NCI-H69 (cell line): Measurements from ENCODE around the gene DGKB.
A peak's percentile ranks its signal among the peaks of the same experiment; 100 is the strongest.

ENCODE experiments used
- DNase-seq: peaks from one replicate; lab custom pipeline; 2025; lab: John Stamatoyannopoulos, UW

The DGKB gene

DNA sequence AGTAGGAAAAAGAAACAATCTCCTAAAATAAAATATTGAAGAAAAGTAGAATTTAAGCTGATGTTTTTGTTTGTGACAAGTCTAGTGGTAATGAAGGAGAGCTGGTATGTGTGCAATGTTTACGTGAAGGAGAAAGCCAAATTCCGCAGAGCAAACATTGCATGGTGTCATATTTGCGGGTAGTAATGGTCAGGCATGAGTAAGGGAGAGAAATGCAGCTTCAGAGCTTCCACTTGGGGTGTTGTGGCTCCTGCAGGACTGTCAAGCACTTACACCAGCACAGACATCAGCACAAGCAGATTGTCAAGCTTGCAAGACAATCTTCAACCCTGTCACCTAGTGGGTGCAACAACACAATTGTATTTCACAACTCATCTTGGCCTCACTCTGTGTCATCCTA, 776.6 kb downstream of the DGKB start:
- DNase-seq = peak; percentile 23

DNA sequence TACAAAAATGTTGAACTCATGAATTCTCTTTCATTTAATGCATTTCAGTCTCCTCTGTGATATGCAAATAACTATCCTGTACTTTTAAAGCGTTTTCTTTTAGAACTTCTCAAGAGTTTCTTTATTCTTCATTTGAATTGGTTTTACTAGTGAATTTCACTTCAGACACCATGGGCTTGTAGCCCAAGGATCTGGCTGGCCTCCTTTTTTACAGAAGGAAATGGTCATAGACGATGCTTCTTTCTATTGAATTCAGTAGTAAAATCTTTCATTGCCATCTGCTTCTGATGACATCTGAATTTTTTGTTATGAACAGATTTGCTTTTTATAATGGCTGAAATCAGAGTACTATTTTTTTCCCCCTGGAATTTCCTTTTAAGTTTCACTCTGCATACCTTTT, 777.8 kb downstream of the DGKB start:
- no peak for DNase-seq

DNA sequence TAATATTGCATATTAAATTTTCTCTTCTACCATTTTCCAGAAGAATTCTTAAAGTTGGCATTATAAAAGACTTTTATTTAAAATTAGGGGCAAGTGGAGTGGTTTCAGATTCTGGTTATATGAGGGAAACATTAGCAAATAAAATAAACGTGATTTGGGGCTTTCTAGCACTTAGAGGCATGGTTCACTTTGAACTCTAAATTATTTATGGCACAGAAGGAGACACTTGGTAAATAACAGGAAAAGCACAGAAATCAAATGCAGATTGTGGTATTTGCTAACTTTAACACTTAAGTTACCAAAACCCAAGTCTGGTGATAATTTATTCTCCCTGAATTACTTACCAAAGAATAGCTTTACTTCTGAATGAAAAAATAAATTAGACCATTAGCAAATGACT, 778.6 kb downstream of the DGKB start:
- no peak for DNase-seq

DNA sequence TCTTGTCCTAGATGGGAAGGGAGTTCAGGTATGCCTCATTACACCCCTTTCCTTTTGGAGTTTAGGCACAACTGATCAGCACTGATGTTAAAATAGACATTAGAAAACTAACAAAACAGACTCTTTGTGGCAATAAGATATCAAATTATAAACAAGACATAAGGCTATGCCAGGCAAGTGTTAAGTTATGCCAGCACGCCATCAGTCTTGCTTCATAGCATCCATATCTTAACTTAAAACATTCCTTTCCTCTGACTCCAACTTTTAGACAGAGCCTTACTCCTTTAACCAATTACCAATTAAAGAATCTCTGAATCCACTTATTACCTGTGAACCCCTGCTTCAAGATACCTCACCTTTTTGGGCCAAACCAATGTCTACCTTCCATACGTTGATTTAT, 786.9 kb downstream of the DGKB start:
- DNase-seq = no peak

DNA sequence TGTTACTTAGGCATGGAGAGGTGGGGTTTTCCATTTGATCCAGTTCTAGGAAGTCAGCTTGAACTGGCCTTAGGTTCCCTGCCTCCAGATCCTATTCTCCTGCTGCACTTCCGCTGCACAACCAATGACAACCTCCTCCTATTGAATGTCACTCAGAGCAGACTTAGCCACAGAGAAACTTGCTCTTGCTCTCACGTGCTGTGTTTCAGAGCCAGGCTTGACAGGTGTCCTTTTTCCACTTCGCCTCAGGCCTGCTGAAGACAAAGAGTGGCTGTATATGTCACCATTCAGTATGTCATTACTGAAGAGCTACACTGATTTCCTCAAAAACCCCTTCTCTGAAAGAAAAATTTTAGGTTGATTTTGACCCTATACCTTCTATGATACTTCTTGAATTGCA, 797.7 kb downstream of the DGKB start:
- no peak for DNase-seq

DNA sequence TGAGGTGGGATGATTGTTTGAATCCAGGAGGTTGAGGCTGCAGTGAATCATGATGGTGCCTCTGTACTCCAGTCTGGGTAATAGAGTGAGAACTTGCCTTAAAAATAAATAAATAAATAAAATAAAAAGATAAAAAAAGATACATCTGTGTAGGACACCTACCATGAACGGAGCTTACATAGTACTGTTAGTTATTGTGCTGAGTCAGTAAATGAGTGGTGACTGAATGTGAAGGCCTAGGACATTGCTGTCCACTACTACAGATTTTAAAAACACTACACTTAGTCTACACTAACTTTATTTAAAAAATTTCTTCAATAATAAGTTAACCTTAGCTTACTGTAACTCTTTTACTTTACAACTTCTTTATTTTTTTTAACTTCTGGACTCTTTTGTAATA, 806.4 kb downstream of the DGKB start:
- no peak for DNase-seq

DNA sequence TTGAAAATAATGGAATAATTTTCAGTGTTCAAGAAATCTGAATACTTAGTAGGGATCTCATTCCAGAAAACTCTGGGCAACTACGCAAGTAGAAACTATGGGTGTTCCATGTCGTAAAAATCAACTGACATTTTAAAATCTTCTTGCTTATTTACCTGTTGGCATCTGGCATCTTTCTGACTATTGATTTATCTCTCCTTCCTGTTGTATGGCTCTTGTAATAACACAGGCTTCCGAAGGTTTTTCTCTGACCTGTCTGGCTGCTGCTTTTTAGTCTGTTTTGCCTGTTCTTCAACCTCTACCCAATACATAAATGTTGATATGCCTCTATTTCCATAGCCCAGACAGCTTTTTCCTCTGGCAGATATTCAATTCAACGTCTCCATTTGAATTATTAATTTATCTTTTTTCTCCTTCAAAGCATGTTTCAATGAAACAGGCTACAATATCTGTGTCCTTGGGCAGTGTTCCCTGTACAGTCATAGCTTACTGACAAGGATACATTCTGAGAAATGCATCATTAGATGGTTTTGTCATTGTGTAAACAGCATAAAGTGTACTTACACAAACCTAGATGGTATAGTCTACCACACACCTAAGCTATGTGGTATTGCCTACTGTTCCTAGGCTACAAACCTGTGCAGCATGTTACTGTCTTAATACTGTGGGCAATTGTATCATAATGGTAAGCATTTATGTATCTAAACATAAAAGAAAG, 807.2 kb downstream of the DGKB start:
- DNase-seq = peak; percentile 19
